Lower leg skin (tissue), 4 donors: Measurements from ENCODE around the gene FOXD4L6. TPM values are rescaled to one million over a fixed set of nuclear protein-coding genes. Genes with fewer than 3 reads are reported as not detected.
"Not testable (repeated sequence)": the region's sequence is repeated elsewhere in the genome, so short reads cannot be mapped to it uniquely, and the experiment has no call there.

ENCODE experiments used
- DNase-seq, 2 donors: peaks; one replicate each; pipeline ENCODE4 v3.0.0-alpha.2; 2019; ENCODE audit warnings: low spot score in 2 of 2
- H3K4me3 ChIP-seq: fragments of 200-600 bp; sonication (generic); 2 replicates; pipeline ENCODE4 v1.5.1; 2017; ENCODE audit warnings: mild to moderate bottlenecking, low read depth; ENCODE audit not compliant: poor library complexity, severe bottlenecking
- WGBS, 2 donors: methylation state at CpG; one replicate each; pipeline ENCODE4 v1.1.5; 2018; 5-methylcytosine and 5-hydroxymethylcytosine counted together
- intact Hi-C: fragments of 100-400 bp; cut with DNase I; formaldehyde crosslinking; loops from one replicate; pipeline ENCODE4 v1.15.0; 2023; ENCODE audit warnings: low total_unique reads
- total RNA-seq, 4 donors: library from RNA; depleted of rRNA; stranded (reverse); fragments of >200 nt; gene quantifications; one replicate each; pipeline ENCODE4 v1.1.0, GENCODE V29; 2016

FOXD4L6 gene
- total RNA-seq, 4 donors from 2014 or later = not detected

GRCh38 chr9:41110913-41111312 lies 17.6 kb downstream of the FOXD4L6 start:
- 34 to 57% methylated on average over 10 of the region's 10 CpGs for WGBS, 2 donors
- DNase-seq, H3K4me3 ChIP-seq, intact Hi-C loops: not testable (repeated sequence)

- H3K4me3 ChIP-seq, intact Hi-C loops, DNase-seq: not testable (repeated sequence)
- WGBS, 2 donors = 26 to 38% methylated on average over 6 to 7 of the region's 13 CpGs
Measured at GRCh38 chr9:41109253-41109652, 19.2 kb downstream of the FOXD4L6 start.

DNA sequence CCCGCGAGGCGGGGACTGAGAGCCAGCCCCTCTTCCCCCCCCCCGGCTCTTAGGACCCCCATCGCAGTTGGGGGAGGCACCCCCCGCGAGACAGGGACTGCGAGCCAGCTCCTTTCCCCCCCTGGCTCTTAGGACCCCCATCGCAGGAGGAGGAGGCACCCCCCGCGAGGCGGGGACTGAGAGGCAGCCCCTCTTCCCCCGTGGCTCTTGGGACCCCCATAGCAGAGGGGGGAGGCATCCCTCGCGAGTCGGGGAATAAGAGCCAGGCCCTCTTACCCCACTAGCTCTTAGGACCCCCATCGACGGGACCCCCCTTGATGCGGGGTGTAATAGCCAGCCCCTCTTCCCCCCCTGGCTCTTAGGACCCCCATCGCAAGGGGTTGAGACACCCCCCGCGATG lies 19.7 kb downstream of the FOXD4L6 start:
- H3K4me3 ChIP-seq, DNase-seq, intact Hi-C loops: not testable (repeated sequence)
- no CpG with 5 or more reads among the region's 22 CpGs for WGBS, 2 donors

- intact Hi-C loops, DNase-seq, H3K4me3 ChIP-seq: not testable (repeated sequence)
- WGBS, 2 donors = 34 to 38% methylated on average over 8 of the region's 34 CpGs
Measured at GRCh38 chr9:41106472-41107116, 21.9 kb downstream of the FOXD4L6 start.

DNA sequence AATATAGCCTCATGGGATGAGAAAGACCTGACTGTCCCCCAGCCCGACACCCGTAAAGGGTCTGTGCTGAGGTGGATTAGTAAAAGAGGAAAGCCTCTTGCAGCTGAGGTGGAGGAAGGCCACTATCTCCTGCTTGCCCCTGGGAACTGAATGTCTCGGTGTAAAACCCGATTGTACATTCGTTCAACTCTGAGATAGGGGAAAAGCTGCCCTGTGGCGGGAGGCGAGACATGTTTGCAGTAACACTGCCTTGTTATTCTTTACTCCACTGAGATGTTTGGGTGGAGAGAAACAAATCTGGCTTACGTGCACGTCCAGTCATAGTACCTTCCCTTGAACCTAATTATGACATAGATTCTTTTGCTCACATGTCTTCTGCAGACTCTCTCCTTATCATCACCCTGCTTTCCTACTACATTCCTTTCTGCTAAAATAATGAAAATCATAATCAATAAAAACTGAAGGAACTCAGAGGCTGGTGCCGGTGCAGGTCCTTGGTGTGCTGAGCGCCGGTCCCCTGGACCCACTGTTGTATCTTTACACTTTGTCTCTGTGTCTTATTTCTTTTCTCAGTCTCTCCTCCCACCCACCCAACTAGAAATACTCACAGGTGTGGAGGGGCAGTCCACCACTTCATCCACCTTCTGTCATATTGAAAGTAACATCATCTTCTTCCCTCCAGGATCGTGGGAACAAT lies 22.8 kb downstream of the FOXD4L6 start:
- DNase-seq, intact Hi-C loops, H3K4me3 ChIP-seq: not testable (repeated sequence)
- WGBS, 2 donors = 37 to 60% methylated on average over 8 to 10 of the region's 13 CpGs

DNA sequence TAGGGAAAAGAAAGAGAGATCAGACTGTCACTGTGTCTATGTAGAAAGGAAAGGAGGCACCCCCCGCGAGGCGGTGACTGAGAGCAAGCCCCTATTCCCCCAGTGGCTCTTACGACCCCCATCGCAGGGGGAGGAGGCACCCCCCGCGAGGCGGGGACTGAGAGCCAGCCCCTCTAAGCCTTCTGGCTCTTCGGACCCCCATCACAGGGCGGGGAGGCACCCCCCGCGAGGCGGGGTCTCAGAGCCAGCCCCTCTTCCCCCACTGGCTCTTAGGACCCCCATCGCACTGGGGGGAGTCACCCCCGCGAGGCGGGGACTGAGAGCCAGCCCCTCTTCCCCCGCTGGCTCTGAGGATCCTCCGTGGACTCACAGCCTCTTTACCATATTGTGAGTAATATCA lies 23.9 kb downstream of the FOXD4L6 start:
- intact Hi-C loops, DNase-seq: not testable (repeated sequence)
- WGBS, 2 donors = 24 to 25% methylated on average over 3 to 6 of the region's 19 CpGs

DNA sequence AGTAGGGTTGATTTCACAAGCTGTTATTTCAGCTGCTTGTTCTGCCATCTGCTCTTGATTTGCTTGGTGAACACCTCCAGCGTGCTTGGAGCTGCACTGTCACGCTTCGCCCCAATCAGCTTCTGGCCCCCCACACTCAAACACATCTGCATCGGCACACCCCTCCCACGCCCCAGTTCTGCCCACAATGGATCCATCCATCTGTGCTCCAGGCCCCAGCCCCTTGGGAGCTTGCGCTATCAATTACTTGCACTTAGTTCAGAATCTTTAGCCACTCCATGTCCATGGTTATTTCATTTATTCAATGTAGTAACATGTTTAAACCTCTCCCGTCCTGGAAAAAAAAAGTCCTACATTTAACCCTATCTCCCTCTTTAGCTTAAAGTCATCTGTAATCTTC lies 28.0 kb downstream of the FOXD4L6 start:
- intact Hi-C loops, H3K4me3 ChIP-seq, DNase-seq: not testable (repeated sequence)
- WGBS, 2 donors = 51 to 63% methylated on average over 7 of the region's 7 CpGs

More for the DNA sequence above, 23.9 kb downstream of the FOXD4L6 start:
- H3K4me3 ChIP-seq = not testable (repeated sequence)

- DNase-seq, H3K4me3 ChIP-seq, intact Hi-C loops: not testable (repeated sequence)
- 59 to 66% methylated on average over 4 of the region's 4 CpGs for WGBS, 2 donors
Measured at GRCh38 chr9:41098759-41099158, 29.7 kb downstream of the FOXD4L6 start.

GRCh38 chr9:41095060-41095459 lies 33.4 kb downstream of the FOXD4L6 start:
- DNase-seq, intact Hi-C loops, H3K4me3 ChIP-seq: not testable (repeated sequence)
- WGBS, 2 donors = 30 to 41% methylated on average over 2 of the region's 2 CpGs

DNA sequence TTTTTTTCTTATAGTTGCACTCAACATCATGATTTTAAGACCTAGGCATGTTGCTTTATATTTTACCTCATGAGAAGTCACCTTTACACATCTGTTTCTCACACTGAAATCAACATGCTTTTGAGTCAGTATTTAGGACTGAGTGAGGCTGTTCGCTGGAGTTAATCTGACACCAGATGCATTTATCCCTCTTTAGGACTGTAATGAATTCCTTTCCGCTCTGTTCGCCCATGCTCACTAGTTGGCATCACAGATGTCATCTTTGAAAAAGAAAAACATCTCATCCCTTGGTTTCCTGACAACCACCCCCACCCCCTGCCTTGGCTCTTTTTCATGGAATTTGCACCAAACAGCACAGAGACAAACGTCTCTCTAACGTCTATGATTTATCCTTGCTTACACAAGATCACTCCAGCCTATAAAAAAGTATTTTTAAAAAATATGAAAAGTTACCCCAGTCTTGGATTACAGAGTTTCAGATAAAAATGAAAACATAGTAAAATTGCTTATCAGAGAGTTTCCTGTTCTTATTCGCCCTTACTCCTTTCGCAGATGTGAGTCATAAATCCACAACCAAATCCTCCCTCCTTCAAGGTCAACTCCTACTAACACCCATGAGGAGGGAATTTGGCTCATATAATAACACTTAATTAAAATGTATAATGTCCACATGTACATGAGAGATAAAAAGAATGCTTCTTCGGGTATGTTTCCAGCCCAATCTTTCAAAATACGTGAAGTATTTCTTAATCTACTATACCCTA lies 34.3 kb downstream of the FOXD4L6 start:
- WGBS, 2 donors = 62 to 69% methylated on average over 3 of the region's 9 CpGs
- DNase-seq, H3K4me3 ChIP-seq, intact Hi-C loops: not testable (repeated sequence)

DNA sequence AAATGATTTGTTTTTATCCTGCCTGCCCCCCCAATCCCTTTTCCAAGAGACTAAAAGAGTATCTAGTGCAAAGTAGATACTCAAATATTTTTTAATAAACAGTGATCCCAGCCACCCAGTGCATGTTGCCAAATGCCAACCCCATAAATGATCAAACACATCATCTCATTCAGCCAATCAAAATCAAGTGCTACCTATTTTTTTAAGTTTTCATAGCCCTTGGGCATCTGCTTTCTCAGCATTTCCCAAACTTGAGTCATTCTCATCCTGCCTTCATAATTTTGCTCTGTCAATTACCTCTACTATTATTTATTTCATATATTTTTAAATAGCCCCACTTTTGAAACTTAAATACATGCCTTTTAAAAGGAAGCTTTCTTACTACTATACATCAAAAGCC lies 37.6 kb downstream of the FOXD4L6 start:
- H3K4me3 ChIP-seq, DNase-seq, intact Hi-C loops: not testable (repeated sequence)

GRCh38 chr9:41090386-41090785 lies 38.1 kb downstream of the FOXD4L6 start:
- H3K4me3 ChIP-seq, DNase-seq, intact Hi-C loops: not testable (repeated sequence)
- 44 to 69% methylated on average over 1 of the region's 1 CpG for WGBS, 2 donors

- DNase-seq, H3K4me3 ChIP-seq, intact Hi-C loops: not testable (repeated sequence)
- WGBS, 2 donors = 13% methylated on average over 9 to 10 of the region's 11 CpGs
Measured at GRCh38 chr9:41088450-41089059, 39.9 kb downstream of the FOXD4L6 start.

DNA sequence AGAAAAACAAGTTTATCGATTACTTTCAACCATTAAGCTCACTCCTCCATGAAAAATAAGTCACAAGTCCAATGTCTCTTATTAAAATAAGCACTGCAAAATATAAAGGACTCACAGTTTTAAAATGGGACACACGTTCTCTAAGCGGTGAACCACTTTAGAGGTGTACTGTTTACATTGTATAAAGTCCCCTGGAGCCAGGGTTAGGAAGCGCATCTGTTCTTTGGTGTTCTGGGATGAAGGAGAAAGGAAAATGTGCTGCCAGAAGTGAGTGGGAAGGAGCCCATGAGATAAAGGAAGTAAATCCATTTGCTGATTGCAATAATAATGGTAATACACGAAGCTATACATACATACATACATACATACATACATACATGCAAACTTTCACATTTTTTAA lies 40.6 kb downstream of the FOXD4L6 start:
- H3K4me3 ChIP-seq, DNase-seq, intact Hi-C loops: not testable (repeated sequence)
- WGBS, 2 donors = 60 to 64% methylated on average over 5 of the region's 5 CpGs
